Subcutaneous adipose tissue (tissue), 4 donors: Measurements from ENCODE around the gene ITGB1BP2. TPM values are rescaled to one million over a fixed set of nuclear protein-coding genes. Genes with fewer than 3 reads are reported as not detected.

ENCODE experiments used
- CTCF ChIP-seq: fragments of 450-650 bp; IDR thresholded peaks from one replicate; pipeline ENCODE4 v1.5.1; 2016; ENCODE audit warnings: low read depth, mild to moderate bottlenecking, control low read depth, antibody characterized with exemption, moderate library complexity
- total RNA-seq, 4 donors: library from RNA; depleted of rRNA; stranded (reverse); fragments of >200 nt; gene quantifications; one replicate each; pipeline ENCODE4 v1.1.0, GENCODE V29; 2016

Gene ITGB1BP2
- total RNA-seq, 4 donors from 2014 or later: 1.5 to 4.6 (median 2.2) TPM

- no peak for TF ChIP-seq CTCF
Observed at GRCh38 chrX:71296806-71297205, 4.7 kb upstream of the ITGB1BP2 start.

GRCh38 chrX:71298119-71298518 lies 3.4 kb upstream of the ITGB1BP2 start:
- TF ChIP-seq CTCF: no peak

- TF ChIP-seq CTCF: no peak
Observed at GRCh38 chrX:71302461-71303213, 1.1 kb downstream of the ITGB1BP2 start.

GRCh38 chrX:71304561-71304960 lies 3.0 kb downstream of the ITGB1BP2 start:
- no peak for TF ChIP-seq CTCF

- TF ChIP-seq CTCF: no peak
Observed at GRCh38 chrX:71315917-71316316, 14.4 kb downstream of the ITGB1BP2 start.

- no peak for TF ChIP-seq CTCF
Observed at GRCh38 chrX:71320126-71320525, 18.6 kb downstream of the ITGB1BP2 start.

- no peak for TF ChIP-seq CTCF
Observed at GRCh38 chrX:71321731-71322130, 20.2 kb downstream of the ITGB1BP2 start.
